ENCODE data around the gene NAGS.
"Not testable (repeated sequence)": the region's sequence is repeated elsewhere in the genome, so short reads cannot be mapped to it uniquely, and the experiment has no call there.

The NAGS gene

GRCh38 chr17:43995150-43995471 lies 9.3 kb upstream of the NAGS start:
- no peak for DNase-seq (ENCODE audit: low read depth)
- H3K4me3 ChIP-seq (ENCODE audit: control insufficient read depth, low read depth, low read length) = no peak overlapping the region; the same call in none of the 2 replicates
- no peak for TF ChIP-seq CTCF (IDR thresholded peaks at IDR 0.05; ENCODE audit: control insufficient read depth, insufficient read depth, low read depth, low read length, missing control alignments)

- H3K4me3 ChIP-seq (ENCODE audit: control insufficient read depth, low read depth, low read length); DNase-seq (ENCODE audit: low read depth): not testable (repeated sequence)
Measured at GRCh38 chr17:43997180-43997579, 7.2 kb upstream of the NAGS start.

GRCh38 chr17:43998552-43998951 lies 5.9 kb upstream of the NAGS start:
- no peak for TF ChIP-seq CTCF (IDR thresholded peaks at IDR 0.05; ENCODE audit: control insufficient read depth, insufficient read depth, low read depth, low read length, missing control alignments)
- H3K4me3 ChIP-seq (ENCODE audit: control insufficient read depth, low read depth, low read length) = no peak overlapping the region
- DNase-seq (ENCODE audit: low read depth) = peak; percentile 31

GRCh38 chr17:43999024-43999423 lies 5.4 kb upstream of the NAGS start:
- H3K4me3 ChIP-seq (ENCODE audit: control insufficient read depth, low read depth, low read length) = no peak overlapping the region
- DNase-seq (ENCODE audit: low read depth) = no peak
- no peak for TF ChIP-seq CTCF (IDR thresholded peaks at IDR 0.05; ENCODE audit: control insufficient read depth, insufficient read depth, low read depth, low read length, missing control alignments)

- DNase-seq (ENCODE audit: low read depth) = no peak
- TF ChIP-seq CTCF (IDR thresholded peaks at IDR 0.05; ENCODE audit: control insufficient read depth, insufficient read depth, low read depth, low read length, missing control alignments) = no peak
- no peak overlapping the region for H3K4me3 ChIP-seq (ENCODE audit: control insufficient read depth, low read depth, low read length)
Measured at GRCh38 chr17:44000141-44000860, 4.1 kb upstream of the NAGS start.

- TF ChIP-seq CTCF (IDR thresholded peaks at IDR 0.05; ENCODE audit: control insufficient read depth, insufficient read depth, low read depth, low read length, missing control alignments) = no peak
- no peak overlapping the region for H3K4me3 ChIP-seq (ENCODE audit: control insufficient read depth, low read depth, low read length)
Measured at GRCh38 chr17:44000871-44001460, 3.5 kb upstream of the NAGS start.

GRCh38 chr17:44001461-44001920 lies 2.9 kb upstream of the NAGS start:
- TF ChIP-seq CTCF (IDR thresholded peaks at IDR 0.05; ENCODE audit: control insufficient read depth, insufficient read depth, low read depth, low read length, missing control alignments) = no peak
- H3K4me3 ChIP-seq (ENCODE audit: control insufficient read depth, low read depth, low read length) = no peak overlapping the region
- no peak for DNase-seq (ENCODE audit: low read depth)

More at GRCh38 chr17:44000871-44001460, 3.5 kb upstream of the NAGS start:
- no peak for DNase-seq (ENCODE audit: low read depth)
